Fibroblast of upper back skin (primary cell): Measurements from ENCODE around the gene MMP20.
A peak's percentile ranks its signal among the peaks of the same experiment; 100 is the strongest.

Experiments used
- DNase-seq: peaks from one replicate; pipeline ENCODE4 v3.0.0-alpha.2; 2013

Gene MMP20

DNA sequence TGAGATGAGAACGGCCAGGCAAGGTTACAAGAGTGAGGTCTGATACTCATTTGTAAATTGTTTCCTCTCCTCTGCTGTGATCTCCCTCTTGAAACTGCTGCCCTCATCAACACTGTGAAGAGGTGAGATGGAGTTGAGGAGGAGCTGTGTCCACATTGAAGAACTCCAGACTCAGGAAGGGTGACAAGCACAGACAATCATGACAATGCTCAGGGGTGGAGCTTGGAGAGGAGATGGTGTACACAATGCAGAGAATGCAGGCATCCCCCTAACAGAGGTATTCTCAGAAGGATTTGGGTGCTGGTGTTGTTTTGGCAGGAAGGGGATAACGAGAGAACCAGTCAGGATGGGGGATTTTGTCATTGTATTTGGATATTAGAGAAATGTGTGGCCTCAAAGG lies 73.1 kb downstream of the MMP20 start:
- DNase-seq, result no peak

- no peak for DNase-seq
Measured at GRCh38 chr11:102551169-102551781, 73.9 kb downstream of the MMP20 start.

DNA sequence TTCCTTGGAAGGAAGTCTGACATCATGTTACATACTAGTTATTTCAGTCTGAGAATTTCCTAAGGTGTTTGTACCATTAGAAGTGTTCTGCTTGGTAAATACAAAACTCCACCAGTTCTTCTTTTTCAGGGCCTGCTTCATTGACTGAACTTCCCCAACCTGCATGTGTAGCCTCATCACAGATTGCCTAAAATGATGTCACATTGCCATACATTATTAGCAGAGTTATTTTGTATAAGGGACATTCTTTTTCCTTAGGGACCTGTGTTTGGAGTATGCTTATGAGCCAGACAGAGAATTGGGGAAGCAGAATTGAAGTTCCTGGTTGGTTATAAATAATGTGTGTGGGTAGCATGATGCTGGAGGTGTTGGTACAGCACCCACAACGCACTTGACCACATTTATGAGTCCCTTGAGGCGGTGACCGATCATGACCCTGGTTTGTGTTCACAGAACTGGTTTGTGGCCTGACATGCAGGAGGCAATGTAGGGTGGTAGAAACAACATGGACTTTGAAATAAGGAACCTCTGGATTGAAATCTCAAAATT lies 78.1 kb downstream of the MMP20 start:
- no peak for DNase-seq

DNA sequence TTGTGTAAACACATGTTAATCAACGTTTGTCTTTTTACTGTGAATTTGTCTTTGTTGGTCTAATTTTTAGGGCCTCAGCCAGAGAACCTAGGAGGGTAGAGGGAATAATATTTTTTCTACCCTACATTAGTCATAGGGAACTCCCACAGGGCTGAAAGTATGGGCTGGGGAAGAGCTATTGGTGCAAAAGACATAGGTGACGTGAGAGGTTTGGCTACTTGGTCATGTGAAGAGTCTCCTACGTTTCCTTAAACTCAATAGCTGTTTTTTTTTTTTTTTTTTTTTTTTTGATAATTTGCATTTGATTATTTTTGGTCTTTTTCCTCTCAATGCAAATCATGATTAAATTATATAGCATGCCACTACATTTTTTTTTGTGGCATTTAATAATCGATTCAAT lies 78.7 kb downstream of the MMP20 start:
- DNase-seq, result no peak

- no peak for DNase-seq
Measured at GRCh38 chr11:102545701-102546100, 79.4 kb downstream of the MMP20 start.

DNA sequence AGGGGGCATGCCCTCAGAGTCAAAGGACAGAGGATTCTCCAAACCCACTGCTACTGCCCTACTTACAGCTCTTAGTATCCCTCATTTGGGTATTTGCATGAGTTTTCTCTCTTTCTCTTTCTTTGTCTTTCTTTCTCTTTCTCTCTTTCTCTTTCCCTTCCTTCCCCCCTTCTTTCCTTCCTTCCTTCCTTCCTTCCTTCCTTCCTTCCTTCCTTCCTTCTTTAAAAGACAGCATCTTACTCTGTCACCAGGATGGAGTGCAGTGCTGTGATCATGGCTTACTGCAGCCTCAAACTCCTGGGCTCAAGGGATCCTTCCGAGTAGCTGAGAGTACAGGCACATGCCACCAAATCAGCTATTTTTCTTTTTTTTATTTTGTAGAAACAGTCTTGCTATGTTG lies 80.5 kb downstream of the MMP20 start:
- DNase-seq, result no peak

- DNase-seq, result no peak
Measured at GRCh38 chr11:102539567-102539966, 85.6 kb downstream of the MMP20 start.

GRCh38 chr11:102538932-102539331 lies 86.2 kb downstream of the MMP20 start:
- no peak for DNase-seq

- DNase-seq, result no peak
Measured at GRCh38 chr11:102534261-102534872, 90.8 kb downstream of the MMP20 start.

- DNase-seq, result peak; percentile 40
Measured at GRCh38 chr11:102530558-102530957, 94.6 kb downstream of the MMP20 start, which contains the start of gene MMP7. Gene MMP7 (minus strand): TSS chr11:102530747. CDS start chr11:102530700, 47 bp downstream.

GRCh38 chr11:102528618-102529017 lies 96.5 kb downstream of the MMP20 start:
- DNase-seq, result no peak

DNA sequence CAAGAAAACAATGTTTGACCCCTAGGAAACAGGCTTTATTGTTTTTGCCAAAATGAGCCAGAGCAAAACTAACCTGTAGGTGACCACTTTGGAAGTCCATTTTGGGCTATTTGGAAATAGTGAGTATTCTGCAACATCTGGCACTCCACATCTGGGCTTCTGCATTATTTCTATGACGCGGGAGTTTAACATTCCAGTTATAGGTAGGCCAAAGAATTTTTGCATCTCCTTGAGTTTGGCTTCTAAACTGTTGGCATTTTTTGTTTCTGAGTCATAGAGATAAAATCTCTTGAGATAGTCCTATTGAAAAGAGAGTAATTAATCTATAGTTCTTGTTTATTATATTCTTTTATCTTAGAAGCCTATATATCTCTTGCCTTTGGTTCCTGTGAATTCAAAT lies 97.4 kb downstream of the MMP20 start:
- peak; percentile 36 for DNase-seq

GRCh38 chr11:102527041-102527440 lies 98.1 kb downstream of the MMP20 start:
- no peak for DNase-seq
